HEK293 (cell line): ENCODE measurements around the gene CHRDL1.

Experiments used
- CTCF ChIA-PET: fragments of 350-600 bp; formaldehyde crosslinking; extraction: SDS; loops from one replicate; lab custom pipeline; 2021; ENCODE audit warnings: antibody characterized with exemption; lab: Yijun Ruan, JAX
- POLR2A ChIA-PET: fragments of 300-600 bp; formaldehyde crosslinking; extraction: SDS; loops from one replicate; lab custom pipeline; 2020; ENCODE audit warnings: antibody characterized with exemption, inconsistent platforms; lab: Yijun Ruan, JAX
- H3K27ac ChIP-seq: fragments of 200-500 bp; sonication (Bioruptor generic); 2 replicates; pipeline ENCODE4 v1.5.1; 2014; ENCODE audit warnings: low read depth, low read length, control low read depth, inconsistent platforms; ENCODE audit errors: extremely low read depth
- H3K36me3 ChIP-seq, 2 experiments: fragments of 200-500 bp in 1 of 2; sonication (Bioruptor generic) in 1 of 2; 1 replicate in 1 of 2; 2 replicates in 1 of 2; pipeline ENCODE4 v1.5.1; 2014 to 2017; ENCODE audit warnings: inconsistent platforms in 2 of 2, low read length in 2 of 2; ENCODE audit not compliant: control insufficient read depth in 2 of 2, insufficient read depth in 1 of 2
- H3K4me1 ChIP-seq: fragments of 200-500 bp; sonication (Bioruptor generic); 2 replicates; pipeline ENCODE4 v1.5.1; 2014; ENCODE audit warnings: mild to moderate bottlenecking, low read length, inconsistent platforms; ENCODE audit not compliant: control insufficient read depth, insufficient read depth
- H3K4me3 ChIP-seq: 2 replicates; pipeline ENCODE4 v1.5.1; 2011; ENCODE audit warnings: low read depth, mild to moderate bottlenecking, control low read depth, low read length, moderate library complexity
- H3K9me3 ChIP-seq: fragments of 200-500 bp; sonication (Bioruptor generic); 2 replicates; pipeline ENCODE4 v1.5.1; 2014; ENCODE audit warnings: low read depth, low read length, inconsistent platforms; ENCODE audit not compliant: control insufficient read depth, insufficient read depth
- GLIS1 ChIP-seq: fragments of 450-650 bp; formaldehyde crosslinking; IDR thresholded peaks from 2 replicates; pipeline ENCODE4 v1.5.1; 2016; ENCODE audit warnings: missing biosample characterization, missing genetic modification characterization
- MZF1 ChIP-seq: fragments of 450-650 bp; formaldehyde crosslinking; IDR thresholded peaks from 2 replicates; pipeline ENCODE4 v1.5.1; 2017; ENCODE audit warnings: missing biosample characterization, missing genetic modification characterization, borderline replicate concordance
- YY1 ChIP-seq: fragments of 450-650 bp; formaldehyde crosslinking; IDR thresholded peaks from 2 replicates; pipeline ENCODE4 v1.5.1; 2018; ENCODE audit warnings: missing biosample characterization, missing genetic modification characterization
- ZBTB26 ChIP-seq: fragments of 450-650 bp; formaldehyde crosslinking; optimal IDR thresholded peaks from 2 replicates; pipeline ENCODE3; 2016; ENCODE audit warnings: missing biosample characterization, mild to moderate bottlenecking, missing genetic modification characterization
- ZFHX2 ChIP-seq: fragments of 450-650 bp; formaldehyde crosslinking; conservative IDR thresholded peaks from 2 replicates; pipeline ENCODE4 v1.5.1; 2016; ENCODE audit warnings: missing biosample characterization, missing genetic modification characterization
- ZFP3 ChIP-seq: fragments of 450-650 bp; formaldehyde crosslinking; IDR thresholded peaks from 2 replicates; pipeline ENCODE4 v1.5.1; 2016; ENCODE audit warnings: low read depth, missing biosample characterization, missing genetic modification characterization
- ZNF23 ChIP-seq: fragments of 450-650 bp; formaldehyde crosslinking; IDR thresholded peaks from 2 replicates; pipeline ENCODE4 v1.5.1; 2016; ENCODE audit warnings: missing biosample characterization, missing genetic modification characterization, borderline replicate concordance
- ZNF521 ChIP-seq: fragments of 450-650 bp; formaldehyde crosslinking; IDR thresholded peaks from 2 replicates; pipeline ENCODE4 v1.5.1; 2017; ENCODE audit warnings: missing biosample characterization, mild to moderate bottlenecking, missing genetic modification characterization
- ZNF548 ChIP-seq: fragments of 450-650 bp; formaldehyde crosslinking; IDR thresholded peaks from 2 replicates; pipeline ENCODE4 v1.5.1; 2016; ENCODE audit warnings: missing biosample characterization, missing genetic modification characterization
- ZNF791 ChIP-seq: fragments of 450-650 bp; formaldehyde crosslinking; IDR thresholded peaks from 2 replicates; pipeline ENCODE4 v1.5.1; 2016; ENCODE audit warnings: missing biosample characterization, missing genetic modification characterization
- ZSCAN5A ChIP-seq: fragments of 450-650 bp; formaldehyde crosslinking; IDR thresholded peaks from 2 replicates; pipeline ENCODE4 v1.5.1; 2016; ENCODE audit warnings: missing biosample characterization, missing genetic modification characterization
- TF ChIP-seq, protein P1 (sequence below): fragments of 450-650 bp; formaldehyde crosslinking; IDR thresholded peaks from 2 replicates; pipeline ENCODE4 v1.5.1; 2016; ENCODE audit warnings: missing biosample characterization, missing genetic modification characterization
- TF ChIP-seq, protein P2 (sequence below): fragments of 450-650 bp; formaldehyde crosslinking; IDR thresholded peaks from 2 replicates; pipeline ENCODE4 v1.5.1; 2016; ENCODE audit warnings: missing biosample characterization, missing genetic modification characterization
- TF ChIP-seq, protein P3 (sequence below): fragments of 450-650 bp; formaldehyde crosslinking; IDR thresholded peaks from 2 replicates; pipeline ENCODE4 v1.5.1; 2016; ENCODE audit warnings: missing biosample characterization, missing genetic modification characterization

Gene CHRDL1, protein sequence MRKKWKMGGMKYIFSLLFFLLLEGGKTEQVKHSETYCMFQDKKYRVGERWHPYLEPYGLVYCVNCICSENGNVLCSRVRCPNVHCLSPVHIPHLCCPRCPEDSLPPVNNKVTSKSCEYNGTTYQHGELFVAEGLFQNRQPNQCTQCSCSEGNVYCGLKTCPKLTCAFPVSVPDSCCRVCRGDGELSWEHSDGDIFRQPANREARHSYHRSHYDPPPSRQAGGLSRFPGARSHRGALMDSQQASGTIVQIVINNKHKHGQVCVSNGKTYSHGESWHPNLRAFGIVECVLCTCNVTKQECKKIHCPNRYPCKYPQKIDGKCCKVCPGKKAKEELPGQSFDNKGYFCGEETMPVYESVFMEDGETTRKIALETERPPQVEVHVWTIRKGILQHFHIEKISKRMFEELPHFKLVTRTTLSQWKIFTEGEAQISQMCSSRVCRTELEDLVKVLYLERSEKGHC

DNA sequence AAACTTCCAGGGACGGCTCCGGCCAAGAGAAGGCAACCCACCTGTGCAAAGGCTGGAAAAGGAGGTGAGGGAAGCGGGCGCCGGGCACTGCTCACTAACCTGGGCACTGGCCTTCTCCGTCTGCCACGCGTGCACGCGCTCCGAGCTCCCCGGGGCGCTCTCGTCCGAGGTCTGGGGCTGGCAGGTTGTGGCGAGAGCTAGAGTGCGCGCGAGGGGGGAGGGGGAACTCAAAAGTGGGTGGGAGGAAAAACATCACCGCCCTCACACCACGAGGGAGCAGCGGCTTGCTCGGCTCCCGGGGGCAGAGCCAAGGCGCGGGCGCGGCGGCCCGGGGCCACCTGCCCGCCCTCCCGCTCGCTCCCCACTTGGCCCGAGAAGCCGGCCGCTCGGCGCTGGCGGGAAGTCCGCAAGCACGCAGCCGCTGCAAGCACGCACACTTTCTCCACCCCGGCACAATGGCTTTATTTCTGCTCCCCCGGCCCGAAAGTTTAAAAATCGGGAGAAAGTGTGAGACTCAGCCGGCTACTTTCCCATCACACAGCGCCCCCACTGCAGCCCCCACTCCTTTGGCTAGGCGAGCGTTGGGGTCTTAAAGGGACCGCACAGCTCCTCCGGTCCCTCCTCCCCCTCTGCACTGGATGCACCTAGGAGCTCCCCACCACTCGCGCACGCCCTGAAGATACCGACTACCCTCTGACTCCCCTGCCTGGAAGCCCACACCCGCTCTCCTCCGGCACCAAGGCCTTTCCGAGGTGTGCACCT is at the start of gene CHRDL1:
CHRDL1 (minus strand) TSS at position 173 of the 762 bp plus-strand sequence. CDS start 3,636 bp downstream, outside the sequence.
- Histone ChIP-seq H3K9me3 (no peaks in the 10 kb centered on the region; the same call in 1 of the 2 replicates), H3K4me1 (no peaks in the 10 kb centered on the region), H3K4me3 (peak within 1 kb of the TSS; percentile 26), H3K27ac (no peak within 1 kb of the TSS), H3K36me3 (no peaks in the 10 kb centered on the region)
- POLR2A ChIA-PET, result interaction anchor here (0.5 kb wide), 1 partner anchor 1364 kb away, joined by 3 read pairs; no protein-coding TSS in a partner anchor
- TF ChIP-seq ZBTB26, result peak; percentile 46
- peak; percentile 39; the same call in 1 of the 2 replicates for TF ChIP-seq ZFHX2 (tag by site-specific recombination)
- TF ChIP-seq ZNF791 (tag by site-specific recombination), result no peak
- CTCF ChIA-PET, result interaction anchor here (1.2 kb wide), 1 partner anchor 51 kb away, joined by 6 read pairs; no protein-coding TSS in a partner anchor

DNA sequence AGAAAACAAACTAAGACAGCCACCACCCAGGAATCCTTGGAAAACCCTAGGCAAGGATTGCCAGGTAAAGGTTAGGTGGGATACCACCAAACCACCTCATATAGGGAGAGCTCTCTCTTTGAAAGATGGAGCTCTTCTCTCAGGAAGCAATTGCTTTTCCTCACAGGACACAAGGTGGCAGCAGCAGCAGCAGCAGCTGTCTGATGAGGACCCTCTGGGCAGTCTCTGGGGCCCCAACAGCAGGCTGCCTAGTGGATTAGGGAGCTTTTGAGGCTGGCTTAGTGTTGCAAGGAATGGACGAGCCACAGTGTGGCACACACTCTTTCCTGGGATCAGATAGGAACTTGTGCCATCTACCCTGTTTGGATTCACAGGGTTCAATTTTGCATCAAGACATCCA is 41.4 kb upstream of the CHRDL1 start:
- CTCF ChIA-PET, result interaction anchor here (0.6 to 3.6 kb wide), 16 partner anchors 10 to 434 kb away, joined by 3 to 31 read pairs (median 4); no protein-coding TSS in a partner anchor
- no peaks in the 10 kb centered on the region for H3K4me1 ChIP-seq
- no peaks in the 10 kb centered on the region for H3K9me3 ChIP-seq
- TF ChIP-seq, protein P1, sequence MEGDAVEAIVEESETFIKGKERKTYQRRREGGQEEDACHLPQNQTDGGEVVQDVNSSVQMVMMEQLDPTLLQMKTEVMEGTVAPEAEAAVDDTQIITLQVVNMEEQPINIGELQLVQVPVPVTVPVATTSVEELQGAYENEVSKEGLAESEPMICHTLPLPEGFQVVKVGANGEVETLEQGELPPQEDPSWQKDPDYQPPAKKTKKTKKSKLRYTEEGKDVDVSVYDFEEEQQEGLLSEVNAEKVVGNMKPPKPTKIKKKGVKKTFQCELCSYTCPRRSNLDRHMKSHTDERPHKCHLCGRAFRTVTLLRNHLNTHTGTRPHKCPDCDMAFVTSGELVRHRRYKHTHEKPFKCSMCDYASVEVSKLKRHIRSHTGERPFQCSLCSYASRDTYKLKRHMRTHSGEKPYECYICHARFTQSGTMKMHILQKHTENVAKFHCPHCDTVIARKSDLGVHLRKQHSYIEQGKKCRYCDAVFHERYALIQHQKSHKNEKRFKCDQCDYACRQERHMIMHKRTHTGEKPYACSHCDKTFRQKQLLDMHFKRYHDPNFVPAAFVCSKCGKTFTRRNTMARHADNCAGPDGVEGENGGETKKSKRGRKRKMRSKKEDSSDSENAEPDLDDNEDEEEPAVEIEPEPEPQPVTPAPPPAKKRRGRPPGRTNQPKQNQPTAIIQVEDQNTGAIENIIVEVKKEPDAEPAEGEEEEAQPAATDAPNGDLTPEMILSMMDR (tag by site-specific recombination), result peak; percentile 33; the same call in 1 of the 2 replicates
- no peak for TF ChIP-seq ZNF23 (tag by site-specific recombination)
- TF ChIP-seq, all 188 proteins: peak for 1
- Histone ChIP-seq H3K4me3 (no peak overlapping the region), H3K36me3 (no peaks in the 10 kb centered on the region), H3K27ac (no peak overlapping the region)
- POLR2A ChIA-PET, result no interaction called here

DNA sequence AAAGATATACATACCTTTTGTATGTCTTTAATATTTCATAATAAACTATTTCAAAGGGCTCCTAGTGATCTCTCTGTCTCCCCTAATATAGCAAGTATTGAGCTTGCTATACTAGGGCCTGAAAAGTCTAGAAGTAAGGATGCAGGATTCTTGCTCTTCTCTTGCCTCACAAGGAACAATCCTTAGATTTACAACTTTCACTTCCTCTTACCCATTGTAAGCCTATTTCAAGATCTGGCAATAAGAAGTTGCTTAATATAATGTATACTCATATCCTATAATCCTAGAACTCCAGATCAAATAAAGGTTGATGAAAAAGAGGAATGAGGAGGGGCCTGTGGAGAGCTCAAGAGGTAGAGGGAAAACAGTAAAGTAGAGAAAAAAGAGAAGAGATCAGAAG is 40.8 kb upstream of the CHRDL1 start:
- H3K27ac ChIP-seq, result no peak overlapping the region
- no peaks in the 10 kb centered on the region for H3K4me1 ChIP-seq
- no peaks in the 10 kb centered on the region for H3K36me3 ChIP-seq
- no peak overlapping the region for H3K4me3 ChIP-seq
- CTCF ChIA-PET, result interaction anchor here (0.6 to 3.6 kb wide), 14 partner anchors 11 to 433 kb away, joined by 3 to 31 read pairs (median 4); no protein-coding TSS in a partner anchor
- POLR2A ChIA-PET, result no interaction called here
- H3K9me3 ChIP-seq, result no peaks in the 10 kb centered on the region
- TF ChIP-seq GLIS1 (tag by site-specific recombination) (no peak), ZSCAN5A (no peak), ZNF23 (tag by site-specific recombination) (no peak), YY1 (tag by site-specific recombination) (no peak), MZF1 (no peak)

GRCh38 chrX:110836001-110836400 is 40.4 kb upstream of the CHRDL1 start:
- no peak overlapping the region for H3K27ac ChIP-seq
- H3K4me1 ChIP-seq, result no peaks in the 10 kb centered on the region
- CTCF ChIA-PET, result interaction anchor here (0.6 to 3.6 kb wide), 6 partner anchors 11 to 416 kb away, joined by 3 to 31 read pairs (median 4); no protein-coding TSS in a partner anchor
- no peak overlapping the region for H3K4me3 ChIP-seq
- no peaks in the 10 kb centered on the region for H3K36me3 ChIP-seq
- no peaks in the 10 kb centered on the region for H3K9me3 ChIP-seq
- POLR2A ChIA-PET, result no interaction called here
- no peak for TF ChIP-seq ZNF23 (tag by site-specific recombination)
- TF ChIP-seq ZNF791 (tag by site-specific recombination), result no peak
- TF ChIP-seq ZNF548 (tag by site-specific recombination), result no peak
- TF ChIP-seq, protein P2, sequence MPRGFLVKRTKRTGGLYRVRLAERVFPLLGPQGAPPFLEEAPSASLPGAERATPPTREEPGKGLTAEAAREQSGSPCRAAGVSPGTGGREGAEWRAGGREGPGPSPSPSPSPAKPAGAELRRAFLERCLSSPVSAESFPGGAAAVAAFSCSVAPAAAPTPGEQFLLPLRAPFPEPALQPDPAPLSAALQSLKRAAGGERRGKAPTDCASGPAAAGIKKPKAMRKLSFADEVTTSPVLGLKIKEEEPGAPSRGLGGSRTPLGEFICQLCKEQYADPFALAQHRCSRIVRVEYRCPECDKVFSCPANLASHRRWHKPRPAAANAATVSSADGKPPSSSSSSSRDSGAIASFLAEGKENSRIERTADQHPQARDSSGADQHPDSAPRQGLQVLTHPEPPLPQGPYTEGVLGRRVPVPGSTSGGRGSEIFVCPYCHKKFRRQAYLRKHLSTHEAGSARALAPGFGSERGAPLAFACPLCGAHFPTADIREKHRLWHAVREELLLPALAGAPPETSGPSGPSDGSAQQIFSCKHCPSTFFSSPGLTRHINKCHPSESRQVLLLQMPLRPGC, result no peak
- TF ChIP-seq ZFP3 (tag by site-specific recombination), result no peak
- TF ChIP-seq, protein P3, sequence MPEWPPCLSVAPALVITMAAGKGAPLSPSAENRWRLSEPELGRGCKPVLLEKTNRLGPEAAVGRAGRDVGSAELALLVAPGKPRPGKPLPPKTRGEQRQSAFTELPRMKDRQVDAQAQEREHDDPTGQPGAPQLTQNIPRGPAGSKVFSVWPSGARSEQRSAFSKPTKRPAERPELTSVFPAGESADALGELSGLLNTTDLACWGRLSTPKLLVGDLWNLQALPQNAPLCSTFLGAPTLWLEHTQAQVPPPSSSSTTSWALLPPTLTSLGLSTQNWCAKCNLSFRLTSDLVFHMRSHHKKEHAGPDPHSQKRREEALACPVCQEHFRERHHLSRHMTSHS (tag by site-specific recombination), result no peak
- TF ChIP-seq ZNF521 (tag by site-specific recombination), result no peak
